HCT116 (cell line): ENCODE measurements around the gene CTAGE1. TPM values are rescaled to one million over a fixed set of nuclear protein-coding genes. Genes with fewer than 3 reads are reported as not detected.

ENCODE experiments used
- ATAC-seq: fragments of 200-7000 bp; cut with Tn5 transposase; 2 replicates; pipeline ENCODE4 v1.9.1; 2020; ENCODE audit warnings: mild to moderate bottlenecking, moderate library complexity
- BruUV-seq: library from RNA; stranded (reverse); fragments of 400-500 nt; replicated peaks from 2 replicates; lab custom pipeline; 2021; lab: Mats Ljungman, UMichigan
- CTCF ChIA-PET: fragments of 300-600 bp; sonication (Branson Sonifier 250); formaldehyde crosslinking; loops from one replicate; lab custom pipeline; 2021; ENCODE audit warnings: antibody characterized with exemption; lab: Charles Lee
- POLR2A ChIA-PET: fragments of 300-600, 350-600 bp; sonication (Branson Sonifier 250); formaldehyde crosslinking; loops from one replicate; lab custom pipeline; 2021; ENCODE audit warnings: antibody characterized with exemption; lab: Charles Lee
- RAD21 ChIA-PET, 2 experiments: fragments of 300-600 bp; sonication (Branson Sonifier 250); formaldehyde crosslinking; loops; one replicate each; lab custom pipeline; 2023; ENCODE audit warnings: low total read pairs in 2 of 2; ENCODE audit not compliant: uncharacterized antibody in 2 of 2, unreplicated experiment in 2 of 2, low non-redundant PET in 1 of 2; lab: Charles Lee
- DNase-seq: peaks from one replicate; pipeline ENCODE4 v3.0.0-alpha.2; 2010; ENCODE audit warnings: low read depth, low spot score
- H2AFZ ChIP-seq: fragments of 200-600 bp; shearing (Covaris generic), sonication (generic); 2 replicates; pipeline ENCODE4 v1.6.1; 2017; ENCODE audit warnings: low read depth, mixed run types, mixed read lengths, antibody characterized with exemption, low read length; ENCODE audit not compliant: poor library complexity, severe bottlenecking
- H3K27ac ChIP-seq: 2 replicates; pipeline ENCODE4 v1.5.1; 2012; ENCODE audit warnings: low read depth, low read length
- H3K27me3 ChIP-seq: fragments of 200-600 bp; sonication (generic); 2 replicates; pipeline ENCODE4 v1.6.1; 2016; ENCODE audit warnings: mixed run types, low read length, mixed read lengths; ENCODE audit not compliant: insufficient read depth
- H3K36me3 ChIP-seq, 2 experiments: fragments of 200-500 bp in 1 of 2; fragments of 200-600 bp in 1 of 2; sonication (Bioruptor generic) in 1 of 2; sonication (generic) in 1 of 2; 2 replicates each; pipeline versions ENCODE4 v1.5.1 to v1.6.1; 2014 to 2016; ENCODE audit warnings: low read length in 2 of 2, inconsistent platforms in 1 of 2, mixed read lengths in 1 of 2, mixed run types in 1 of 2; ENCODE audit not compliant: insufficient read depth in 2 of 2, control insufficient read depth in 1 of 2
- H3K4me1 ChIP-seq, 2 experiments: fragments of 200-600 bp in 1 of 2; sonication (generic) in 1 of 2; 2 replicates each; pipeline versions ENCODE4 v1.5.1 to v1.6.1; 2012 to 2017; ENCODE audit warnings: low read length in 2 of 2, inconsistent platforms in 1 of 2, mild to moderate bottlenecking in 1 of 2, mixed read lengths in 1 of 2, mixed run types in 1 of 2, moderate library complexity in 1 of 2; ENCODE audit not compliant: insufficient read depth in 2 of 2, control insufficient read depth in 1 of 2
- H3K4me2 ChIP-seq: fragments of 200-600 bp; sonication (generic); 2 replicates; pipeline ENCODE4 v1.6.1; 2017; ENCODE audit warnings: mixed run types, low read length, mixed read lengths
- H3K4me3 ChIP-seq, 2 experiments: fragments of 200-600 bp in 1 of 2; sonication (generic) in 1 of 2; replicated peaks in 1 of 2; 2 replicates each; pipeline ENCODE4 v1.5.1; 2011 to 2016; ENCODE audit warnings: low read length in 2 of 2, control low read depth in 1 of 2, low read depth in 1 of 2, mild to moderate bottlenecking in 1 of 2, mixed read lengths in 1 of 2, mixed run types in 1 of 2
- H3K79me2 ChIP-seq: fragments of 200-600 bp; sonication (generic); 2 replicates; pipeline ENCODE4 v1.6.1; 2017; ENCODE audit warnings: mild to moderate bottlenecking, mixed run types, low read length, moderate library complexity, mixed read lengths; ENCODE audit not compliant: insufficient read depth
- H3K9ac ChIP-seq: fragments of 200-600 bp; sonication (generic); 2 replicates; pipeline ENCODE4 v1.6.1; 2016; ENCODE audit warnings: low read length, mixed read lengths
- H3K9me2 ChIP-seq: fragments of 200-600 bp; sonication (generic), shearing (Covaris generic); 2 replicates; pipeline ENCODE4 v1.6.1; 2017; ENCODE audit warnings: mixed run types, mild to moderate bottlenecking, moderate library complexity; ENCODE audit not compliant: insufficient read depth
- H3K9me3 ChIP-seq, 2 experiments: fragments of 200-500 bp in 1 of 2; fragments of 200-600 bp in 1 of 2; sonication (Bioruptor generic) in 1 of 2; sonication (generic) in 1 of 2; 2 replicates each; pipeline ENCODE4 v1.6.1; 2014 to 2017; ENCODE audit warnings: low read length in 2 of 2, mixed read lengths in 2 of 2, inconsistent platforms in 1 of 2, low read depth in 1 of 2, mild to moderate bottlenecking in 1 of 2, mixed run types in 1 of 2, moderate library complexity in 1 of 2; ENCODE audit not compliant: control insufficient read depth in 1 of 2, insufficient read depth in 1 of 2
- H4K20me1 ChIP-seq: fragments of 200-600 bp; sonication (generic), shearing (Covaris generic); 2 replicates; pipeline ENCODE4 v1.6.1; 2017; ENCODE audit warnings: mixed run types, mild to moderate bottlenecking, moderate library complexity; ENCODE audit not compliant: insufficient read depth
- ATF3 ChIP-seq: IDR thresholded peaks from 2 replicates; pipeline ENCODE4 v1.6.1; 2012
- CBX3 ChIP-seq: IDR thresholded peaks from 2 replicates; pipeline ENCODE4 v1.6.1; 2012; ENCODE audit warnings: low read depth
- CEBPB ChIP-seq: IDR thresholded peaks from 2 replicates; pipeline ENCODE4 v1.6.1; 2012; ENCODE audit warnings: low read depth
- CTCF ChIP-seq, 3 experiments: fragments of 200-600 bp in 1 of 3; sonication (generic) in 1 of 3; IDR thresholded peaks in 2 of 3; conservative IDR thresholded peaks in 1 of 3; 2 replicates each; pipeline ENCODE4 v1.5.1; 2012 to 2017; ENCODE audit warnings: low read depth in 2 of 3, low read length in 2 of 3, antibody characterized with exemption in 1 of 3, borderline replicate concordance in 1 of 3, control low read depth in 1 of 3, mild to moderate bottlenecking in 1 of 3, mixed read lengths in 1 of 3, mixed run types in 1 of 3, moderate library complexity in 1 of 3; ENCODE audit not compliant: insufficient read depth in 1 of 3
- ELF1 ChIP-seq: IDR thresholded peaks from 2 replicates; pipeline ENCODE4 v1.6.1; 2012; ENCODE audit warnings: low read depth, borderline replicate concordance
- EZH2 ChIP-seq: fragments of 200-600 bp; sonication (generic); IDR thresholded peaks from 2 replicates; pipeline ENCODE4 v1.6.1; 2017; ENCODE audit warnings: antibody characterized with exemption, mixed run types
- FOSL1 ChIP-seq: IDR thresholded peaks from 2 replicates; pipeline ENCODE4 v1.6.1; 2012; ENCODE audit warnings: low read depth
- JUND ChIP-seq: IDR thresholded peaks from 2 replicates; pipeline ENCODE4 v1.6.1; 2012
- POLR2AphosphoS5 ChIP-seq: IDR thresholded peaks from 2 replicates; pipeline ENCODE4 v1.6.1; 2011; ENCODE audit warnings: mild to moderate bottlenecking, low read depth, low read length, moderate library complexity
- RAD21 ChIP-seq: IDR thresholded peaks from 2 replicates; pipeline ENCODE4 v1.6.1; 2012; ENCODE audit warnings: low read depth, mild to moderate bottlenecking
- SIN3A ChIP-seq: IDR thresholded peaks from 2 replicates; pipeline ENCODE4 v1.6.1; 2012; ENCODE audit warnings: low read depth
- SP1 ChIP-seq: IDR thresholded peaks from 2 replicates; pipeline ENCODE4 v1.6.1; 2012; ENCODE audit warnings: low read depth
- SRF ChIP-seq: IDR thresholded peaks from 2 replicates; pipeline ENCODE4 v1.6.1; 2012; ENCODE audit warnings: low read depth
- YY1 ChIP-seq: IDR thresholded peaks from 2 replicates; pipeline ENCODE4 v1.6.1; 2011; ENCODE audit warnings: low read length, low read depth, moderate library complexity, mild to moderate bottlenecking; ENCODE audit not compliant: insufficient replicate concordance; ENCODE audit errors: extremely low read depth
- ZNF274 ChIP-seq: fragments of 200-500 bp; sonication (Bioruptor generic); IDR thresholded peaks from 2 replicates; pipeline ENCODE4 v1.6.1; 2014; ENCODE audit warnings: mild to moderate bottlenecking, low read depth, low read length, inconsistent platforms
- intact Hi-C: fragments of 100-400 bp; cut with micrococcal nuclease; formaldehyde crosslinking; loops from 2 replicates; pipeline ENCODE4 v1.10.0; 2022
- total RNA-seq: library from RNA; stranded (reverse); gene quantifications from one replicate; pipeline ENCODE4 v1.2.1, GENCODE V29; 2021; ENCODE audit not compliant: unreplicated experiment

The CTAGE1 gene
- total RNA-seq, 1 experiment from 2014 or later, result not detected

DNA sequence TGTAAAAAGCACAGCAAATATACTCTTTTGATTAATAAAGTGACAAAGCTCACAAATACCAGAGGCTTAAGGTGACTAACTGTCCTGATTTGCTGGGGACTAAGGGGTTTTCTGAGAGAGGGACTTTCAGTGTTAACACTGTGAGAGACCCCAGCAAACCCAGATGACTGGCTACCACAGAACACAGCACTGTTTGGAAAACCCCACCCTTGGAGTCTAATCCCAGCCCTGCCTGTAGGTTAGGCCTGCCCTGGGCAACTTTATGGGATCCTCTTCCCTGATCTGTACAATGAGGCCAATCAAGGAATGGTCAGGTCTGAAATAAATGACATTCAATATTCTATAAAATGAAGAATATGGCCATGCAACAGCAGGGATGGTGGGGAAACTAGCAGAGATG lies 30.5 kb upstream of the CTAGE1 start:
- intact Hi-C loops, result no loop called here
- Histone ChIP-seq H3K4me2 (no peak overlapping the region), H3K9ac (no peak overlapping the region), H3K27ac (no peak overlapping the region), H3K79me2 (no peaks in the 10 kb centered on the region), H3K4me3 (no peak overlapping the region), H3K36me3 (no peaks in the 10 kb centered on the region), H3K9me2 (no peaks in the 10 kb centered on the region), H3K27me3 (no peaks in the 10 kb centered on the region), H3K9me3 (peaks cover 0 to 10% of the 10 kb centered on the region in 2 experiments; a peak in 1 of 4 replicates), H4K20me1 (no peaks in the 10 kb centered on the region), H3K4me1 (no peaks in the 10 kb centered on the region), H2AFZ (no peak overlapping the region)
- TF ChIP-seq POLR2AphosphoS5, result no peak
- ChIA-PET CTCF (no interaction called here), POLR2A (no interaction called here), RAD21 (no interaction called here)
- no peak for DNase-seq
- BruUV-seq, result no TSS peak
- ATAC-seq, result no peak

DNA sequence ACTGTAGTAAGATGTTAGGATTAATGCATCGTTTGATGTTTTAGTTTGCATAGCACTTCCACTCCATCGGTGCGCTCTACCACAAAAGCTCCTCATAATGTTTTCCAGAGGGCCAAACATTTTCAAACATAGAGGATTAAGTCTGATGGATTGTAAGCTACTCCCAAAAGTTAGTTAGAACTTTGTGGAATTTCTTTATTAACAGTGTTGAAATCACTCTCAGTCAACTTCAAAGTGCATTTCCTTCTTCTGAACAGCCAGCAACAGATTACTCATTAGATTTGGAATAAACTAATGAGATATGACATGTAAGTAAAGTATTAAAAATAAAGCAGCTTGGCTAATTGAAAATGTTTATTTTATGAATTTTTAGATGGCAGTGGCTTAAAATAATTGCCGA lies 30.1 kb upstream of the CTAGE1 start:
- POLR2A ChIA-PET, result no interaction called here

DNA sequence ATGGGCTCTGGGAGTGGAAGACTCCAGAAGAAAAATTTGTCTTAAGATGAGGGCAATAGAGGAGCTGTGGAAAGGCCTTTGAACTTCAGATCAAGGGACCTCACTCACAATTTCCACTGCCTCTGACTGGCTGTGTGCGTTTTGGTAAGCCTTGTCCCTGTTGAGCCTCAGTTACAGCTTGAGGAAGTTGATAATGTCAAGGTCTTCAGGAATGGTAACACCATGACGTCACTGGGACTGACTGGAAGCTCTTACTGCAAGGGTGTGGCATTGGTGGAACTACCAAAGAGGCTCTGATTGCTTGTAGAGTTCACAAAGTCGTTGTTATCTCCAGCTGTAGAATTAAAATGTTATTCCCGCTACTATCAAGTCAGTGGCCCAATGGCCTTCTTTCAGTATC lies 29.2 kb upstream of the CTAGE1 start:
- no peaks in the 10 kb centered on the region for H3K9me2 ChIP-seq
- no peak overlapping the region for H3K4me3 ChIP-seq
- no peaks in the 10 kb centered on the region for H3K36me3 ChIP-seq
- H4K20me1 ChIP-seq, result no peaks in the 10 kb centered on the region
- no peaks in the 10 kb centered on the region for H3K4me1 ChIP-seq
- no peak overlapping the region for H3K9ac ChIP-seq
- H3K27ac ChIP-seq, result no peak overlapping the region
- ChIA-PET POLR2A (no interaction called here), RAD21 (no interaction called here), CTCF (no interaction called here)
- peaks cover 0 to 10% of the 10 kb centered on the region in 2 experiments; a peak in 1 of 4 replicates for H3K9me3 ChIP-seq
- H2AFZ ChIP-seq, result no peak overlapping the region
- BruUV-seq, result no TSS peak
- H3K4me2 ChIP-seq, result no peak overlapping the region
- ATAC-seq, result no peak
- H3K27me3 ChIP-seq, result no peaks in the 10 kb centered on the region
- H3K79me2 ChIP-seq, result no peaks in the 10 kb centered on the region
- no peak for DNase-seq
- intact Hi-C loops, result no loop called here
- TF ChIP-seq CEBPB (no peak), POLR2AphosphoS5 (no peak), FOSL1 (no peak), ATF3 (no peak), CTCF (IDR thresholded peaks at IDR 0.05 in 2 of 3, conservative IDR thresholded peaks at IDR 0.05 in 1 of 3; ENCODE audit: borderline replicate concordance in 1 of 3, insufficient read depth in 1 of 3, low read depth in 2 of 3, low read length in 2 of 3) (no peak), ZNF274 (no peak), EZH2 (no peak), SRF (no peak), RAD21 (no peak), YY1 (no peak), SP1 (no peak), ELF1 (no peak), SIN3A (no peak), JUND (no peak)

More for the DNA sequence above, 30.1 kb upstream of the CTAGE1 start:
- ChIA-PET CTCF (no interaction called here), RAD21 (no interaction called here)
- no peak overlapping the region for H3K4me3 ChIP-seq
- no peaks in the 10 kb centered on the region for H4K20me1 ChIP-seq
- no peak for TF ChIP-seq CBX3
- DNase-seq, result no peak
- H2AFZ ChIP-seq, result no peak overlapping the region
- no TSS peak for BruUV-seq
- peaks cover 0 to 10% of the 10 kb centered on the region in 2 experiments; a peak in 1 of 4 replicates for H3K9me3 ChIP-seq
- H3K9ac ChIP-seq, result no peak overlapping the region
- intact Hi-C loops, result no loop called here
- no peaks in the 10 kb centered on the region for H3K79me2 ChIP-seq
- no peaks in the 10 kb centered on the region for H3K36me3 ChIP-seq
- no peak overlapping the region for H3K27ac ChIP-seq
- H3K9me2 ChIP-seq, result no peaks in the 10 kb centered on the region
- H3K4me1 ChIP-seq, result no peaks in the 10 kb centered on the region
- no peak overlapping the region for H3K4me2 ChIP-seq
- H3K27me3 ChIP-seq, result no peaks in the 10 kb centered on the region
- ATAC-seq, result no peak
